ENCODE results near the gene FAAP20. TPM values are rescaled to one million over a fixed set of nuclear protein-coding genes. Genes with fewer than 3 reads are reported as not detected.

Gene FAAP20
- total RNA-seq, 2 experiments from 2014 or later: 59.0 to 61.0 TPM

DNA sequence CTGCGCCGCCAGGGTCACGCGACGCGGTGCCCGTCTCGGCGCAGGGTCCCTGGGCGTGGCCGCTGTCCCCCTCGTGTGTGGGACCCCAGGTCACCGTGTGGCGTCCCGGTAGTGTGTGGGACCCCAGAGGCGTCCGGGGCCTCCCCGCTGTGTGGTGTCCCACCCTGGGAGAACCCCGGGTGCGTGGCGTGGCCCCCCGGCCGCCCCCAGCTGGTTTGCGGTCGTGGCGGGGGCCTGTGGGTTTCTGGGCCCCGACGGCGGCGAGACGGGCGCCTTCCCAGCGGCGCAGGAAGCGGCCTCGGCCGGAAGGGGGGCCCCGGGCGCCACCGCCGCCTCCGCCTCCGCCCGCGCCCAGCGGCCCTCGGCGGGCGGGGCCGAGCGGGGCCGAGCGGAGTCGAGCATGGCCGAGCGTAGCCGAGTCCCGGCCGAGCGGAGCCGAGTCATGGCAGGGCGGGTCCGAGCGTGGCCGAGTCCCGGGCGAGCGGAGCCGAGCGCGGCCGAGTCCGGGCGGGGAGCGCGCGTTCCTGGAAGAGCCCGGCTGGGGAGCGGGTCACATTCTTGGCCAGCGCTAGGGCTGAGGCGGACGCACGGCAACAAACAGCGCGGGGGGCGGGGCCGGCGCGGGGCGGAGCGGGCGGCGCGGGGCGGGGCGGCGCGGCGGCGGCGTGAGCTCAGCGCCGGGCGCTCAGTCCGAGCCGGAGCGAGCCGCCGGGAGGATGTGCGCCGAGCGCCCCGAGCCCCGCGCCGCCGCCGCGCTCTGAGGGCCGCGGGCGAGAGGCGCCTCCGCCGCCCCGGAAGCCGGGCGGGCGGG is 33.0 kb upstream of the FAAP20 start:
- Mint-ChIP-seq H3K27ac (peak overlapping the region; percentile 65), H3K4me3 (peak overlapping the region; percentile 66), H3K9me3 (no peaks in the 10 kb centered on the region), H3K4me1 (peaks cover 15% of the 10 kb centered on the region), H3K36me3 (peaks cover 3% of the 10 kb centered on the region), H3K27me3 (peaks cover 11% of the 10 kb centered on the region)
- POLR2A ChIA-PET: interaction anchor here (0.5 to 2.6 kb wide), 16 partner anchors 13 to 164 kb away, joined by 3 to 10 read pairs (median 4); partner anchors contain the start of genes MORN1 and RER1
- peak; percentile 99 for DNase-seq
- peak; percentile 86 for ATAC-seq (ENCODE audit: low read depth)

GRCh38 chr1:2226525-2227345 is 32.2 kb upstream of the FAAP20 start:
- ATAC-seq (ENCODE audit: low read depth) (no peak), DNase-seq (no peak)
- H3K27me3 Mint-ChIP-seq: peaks cover 11% of the 10 kb centered on the region
- H3K4me3 Mint-ChIP-seq: no peak overlapping the region
- peak overlapping the region; percentile 71 for H3K27ac Mint-ChIP-seq
- POLR2A ChIA-PET: interaction anchor here (1.1 to 1.5 kb wide), 2 partner anchors 64 to 85 kb away, joined by 6 to 8 read pairs; no protein-coding TSS in a partner anchor
- H3K36me3 Mint-ChIP-seq: peaks cover 3% of the 10 kb centered on the region
- no peaks in the 10 kb centered on the region for H3K9me3 Mint-ChIP-seq
- H3K4me1 Mint-ChIP-seq: peaks cover 8% of the 10 kb centered on the region

GRCh38 chr1:2224631-2225428 is 30.3 kb upstream of the FAAP20 start:
- ATAC-seq (ENCODE audit: low read depth) (no peak), DNase-seq (no peak)
- POLR2A ChIA-PET: interaction anchor here (1.0 to 1.9 kb wide), 3 partner anchors 11 to 30 kb away, joined by 3 to 6 read pairs (median 5); partner anchors contain the start of gene FAAP20
- no peaks in the 10 kb centered on the region for H3K9me3 Mint-ChIP-seq
- H3K4me3 Mint-ChIP-seq: no peak overlapping the region
- peaks cover 15% of the 10 kb centered on the region for H3K27me3 Mint-ChIP-seq
- H3K4me1 Mint-ChIP-seq: peaks cover 3% of the 10 kb centered on the region
- H3K36me3 Mint-ChIP-seq: peaks cover 2% of the 10 kb centered on the region
- H3K27ac Mint-ChIP-seq: no peak overlapping the region

DNA sequence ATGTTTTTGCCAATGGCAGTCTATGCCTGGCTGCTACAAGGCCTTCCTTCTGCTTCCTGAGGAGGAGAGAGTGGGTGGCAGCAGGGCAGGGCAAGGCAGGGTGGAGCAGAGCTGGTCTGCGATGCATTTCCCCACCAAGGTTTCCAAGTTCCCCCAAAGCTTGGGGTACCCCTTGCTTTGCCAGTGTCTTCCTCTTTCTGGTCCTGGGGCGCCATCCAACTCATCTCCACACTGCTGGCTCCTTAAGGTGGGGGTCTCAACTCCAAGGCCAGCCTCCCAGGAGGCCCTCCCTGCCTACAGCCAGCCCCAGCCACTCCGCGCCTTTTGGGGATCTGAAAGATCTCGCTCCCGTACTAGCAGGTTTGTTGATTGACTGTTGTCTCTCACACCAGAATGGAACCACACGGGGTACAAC is 29.6 kb upstream of the FAAP20 start:
- no peak for ATAC-seq (ENCODE audit: low read depth)
- POLR2A ChIA-PET: interaction anchor here (0.8 to 1.9 kb wide), 3 partner anchors 10 to 86 kb away, joined by 3 to 6 read pairs (median 5); partner anchors contain the start of gene FAAP20

DNA sequence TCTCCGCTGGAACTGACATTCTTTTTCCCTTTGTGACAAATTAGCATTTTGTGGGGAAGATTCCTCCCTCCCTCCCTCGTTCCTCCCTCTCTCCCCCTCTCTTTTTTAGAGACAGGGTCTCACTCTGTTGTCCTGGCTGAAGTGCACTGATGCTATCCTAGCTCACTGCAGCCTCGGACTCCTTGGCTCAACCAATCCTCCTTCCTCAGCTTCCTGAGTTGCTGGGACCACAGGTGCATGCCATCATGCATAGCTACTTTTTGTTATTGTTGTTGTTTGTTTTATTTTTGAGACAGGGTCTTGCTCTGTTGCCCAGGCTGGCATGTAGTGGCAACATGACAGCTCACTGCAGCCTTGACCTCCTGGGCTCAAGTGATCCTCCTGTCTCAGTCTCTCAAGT is 26.7 kb upstream of the FAAP20 start:
- peaks cover 4% of the 10 kb centered on the region for H3K36me3 Mint-ChIP-seq
- H3K27me3 Mint-ChIP-seq: peaks cover 28% of the 10 kb centered on the region
- H3K27ac Mint-ChIP-seq: no peak overlapping the region
- ATAC-seq (ENCODE audit: low read depth): no peak
- no peak for DNase-seq
- H3K4me3 Mint-ChIP-seq: no peak overlapping the region
- H3K9me3 Mint-ChIP-seq: peaks cover 5% of the 10 kb centered on the region
- POLR2A ChIA-PET: no interaction called here
- peaks cover under 1% of the 10 kb centered on the region for H3K4me1 Mint-ChIP-seq

More for the DNA sequence above, 29.6 kb upstream of the FAAP20 start:
- H3K27ac Mint-ChIP-seq: no peak overlapping the region
- peaks cover 3% of the 10 kb centered on the region for H3K4me1 Mint-ChIP-seq
- H3K9me3 Mint-ChIP-seq: no peaks in the 10 kb centered on the region
- peaks cover 2% of the 10 kb centered on the region for H3K36me3 Mint-ChIP-seq
- peaks cover 15% of the 10 kb centered on the region for H3K27me3 Mint-ChIP-seq
- no peak for DNase-seq
- no peak overlapping the region for H3K4me3 Mint-ChIP-seq

GRCh38 chr1:2216767-2217058 is 22.1 kb upstream of the FAAP20 start:
- POLR2A ChIA-PET: no interaction called here
- Mint-ChIP-seq H3K9me3 (peaks cover 5% of the 10 kb centered on the region), H3K4me3 (no peak overlapping the region), H3K4me1 (no peaks in the 10 kb centered on the region), H3K27me3 (peaks cover 18% of the 10 kb centered on the region), H3K36me3 (peaks cover 4% of the 10 kb centered on the region), H3K27ac (no peak overlapping the region)
- no peak for ATAC-seq (ENCODE audit: low read depth)
- DNase-seq: no peak

GRCh38 chr1:2215909-2216766 is 21.6 kb upstream of the FAAP20 start:
- H3K36me3 Mint-ChIP-seq: peaks cover 4% of the 10 kb centered on the region
- POLR2A ChIA-PET: interaction anchor here (1.1 kb wide), 1 partner anchor 10 kb away, joined by 4 read pairs; no protein-coding TSS in a partner anchor
- ATAC-seq (ENCODE audit: low read depth) (no peak), DNase-seq (no peak)
- no peak overlapping the region for H3K4me3 Mint-ChIP-seq
- H3K9me3 Mint-ChIP-seq: peaks cover 5% of the 10 kb centered on the region
- no peak overlapping the region for H3K27ac Mint-ChIP-seq
- peaks cover 15% of the 10 kb centered on the region for H3K27me3 Mint-ChIP-seq
- H3K4me1 Mint-ChIP-seq: no peaks in the 10 kb centered on the region

GRCh38 chr1:2215329-2215728 is 20.8 kb upstream of the FAAP20 start:
- Mint-ChIP-seq H3K27ac (no peak overlapping the region), H3K36me3 (peaks cover 4% of the 10 kb centered on the region), H3K4me3 (no peak overlapping the region), H3K27me3 (peaks cover 14% of the 10 kb centered on the region), H3K9me3 (peaks cover 5% of the 10 kb centered on the region), H3K4me1 (no peaks in the 10 kb centered on the region)
- ATAC-seq (ENCODE audit: low read depth) (no peak), DNase-seq (no peak)
- POLR2A ChIA-PET: interaction anchor here (1.1 kb wide), 1 partner anchor 10 kb away, joined by 4 read pairs; no protein-coding TSS in a partner anchor

DNA sequence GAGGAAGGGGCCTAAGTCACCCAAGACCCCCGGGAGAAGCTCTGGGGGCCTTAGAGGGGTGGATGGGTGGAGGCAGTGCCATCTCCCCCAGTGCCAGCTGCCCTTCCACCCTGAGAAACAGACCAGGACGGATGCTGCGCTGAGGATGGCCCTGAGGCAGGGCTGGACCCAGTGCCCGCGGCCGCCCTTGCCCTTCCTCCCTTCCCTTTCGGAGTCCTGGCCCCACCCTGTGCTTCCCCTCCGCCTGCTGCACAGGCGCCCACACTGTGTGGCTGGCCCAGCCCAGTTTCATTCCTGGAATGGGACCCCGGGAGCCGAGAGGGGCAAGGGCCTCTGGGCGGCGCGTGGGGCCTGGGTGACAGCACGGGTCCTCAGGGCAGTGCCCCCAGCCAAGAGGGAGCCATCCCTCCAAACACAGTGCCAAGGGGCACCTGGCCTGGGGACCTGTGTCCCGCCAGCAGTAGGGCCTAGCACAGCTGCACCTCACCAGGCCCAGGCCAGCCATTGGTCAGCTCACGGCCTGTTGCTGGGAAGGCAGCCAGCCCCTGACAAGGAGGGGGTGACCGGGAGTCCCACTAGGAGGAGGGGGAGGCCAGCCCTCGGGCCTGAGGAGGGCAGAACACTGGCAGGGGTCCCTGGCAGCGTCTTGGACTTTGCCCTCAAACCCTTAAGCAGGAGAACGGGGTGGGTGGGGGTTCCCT is 20.1 kb upstream of the FAAP20 start:
- Mint-ChIP-seq H3K4me3 (no peak overlapping the region), H3K9me3 (peaks cover 5% of the 10 kb centered on the region), H3K36me3 (peaks cover 4% of the 10 kb centered on the region), H3K27me3 (peaks cover 14% of the 10 kb centered on the region), H3K27ac (no peak overlapping the region), H3K4me1 (no peaks in the 10 kb centered on the region)
- POLR2A ChIA-PET: interaction anchor here (1.4 kb wide), 1 partner anchor 11 kb away, joined by 6 read pairs; no protein-coding TSS in a partner anchor
- DNase-seq: no peak
- ATAC-seq (ENCODE audit: low read depth): no peak

DNA sequence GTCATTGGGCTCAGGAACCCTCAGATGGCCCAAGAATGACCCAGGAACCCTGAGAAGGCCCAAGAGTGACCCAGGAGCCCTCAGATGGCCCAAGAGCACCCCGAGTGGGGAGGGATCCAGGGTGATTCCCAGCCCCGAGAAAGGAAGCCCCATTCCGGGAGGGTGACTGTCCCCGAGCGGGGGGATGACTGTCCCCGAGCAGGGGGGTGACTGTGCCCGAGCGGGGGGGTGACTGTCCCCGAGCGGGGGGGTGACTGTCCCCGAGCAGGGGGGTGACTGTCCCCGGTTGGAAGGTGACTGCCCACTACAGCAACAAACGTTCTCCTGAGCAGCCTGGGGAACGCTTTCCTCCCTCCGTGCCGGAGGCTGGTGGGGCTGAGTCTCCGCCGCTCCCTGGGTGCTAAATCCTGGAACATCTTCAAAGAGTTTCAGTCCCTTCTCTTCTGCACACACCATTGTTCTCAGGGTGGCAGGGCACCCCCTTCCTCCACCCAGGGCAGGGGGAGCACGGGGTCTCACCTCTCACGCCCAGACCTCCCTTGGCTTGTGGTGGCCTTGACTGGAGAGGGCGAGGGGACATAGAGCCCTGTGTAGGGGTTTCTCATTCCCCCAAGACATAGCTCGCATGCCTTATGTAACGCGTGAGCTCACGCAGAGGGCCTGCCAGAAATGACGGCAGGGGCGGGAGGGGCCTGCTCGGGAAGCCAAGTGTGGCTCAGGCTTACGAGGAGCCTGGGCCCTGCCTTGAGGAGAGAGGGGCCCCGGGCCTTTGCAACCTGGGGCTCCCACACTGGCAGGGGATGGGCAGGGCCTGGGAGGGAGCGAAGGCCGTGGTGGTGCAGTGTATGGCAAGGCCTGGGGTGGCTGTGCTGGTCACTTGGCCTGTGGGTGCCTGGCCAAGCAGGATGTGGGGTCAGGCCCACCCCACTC is 19.3 kb upstream of the FAAP20 start:
- Mint-ChIP-seq H3K4me1 (no peaks in the 10 kb centered on the region), H3K36me3 (peaks cover 3% of the 10 kb centered on the region), H3K9me3 (peaks cover 3% of the 10 kb centered on the region), H3K27ac (no peak overlapping the region), H3K4me3 (peak overlapping the region; percentile 19), H3K27me3 (peaks cover 12% of the 10 kb centered on the region)
- POLR2A ChIA-PET: interaction anchor here (1.4 kb wide), 1 partner anchor 11 kb away, joined by 6 read pairs; no protein-coding TSS in a partner anchor
- ATAC-seq (ENCODE audit: low read depth) (no peak), DNase-seq (no peak)

Measured in activated naive CD8-positive, alpha-beta T cell treated with anti-CD3 and anti-CD28 coated beads, Interleukin-2, amount 10 ng/mL, durations not matched to agents 7 days and 5 days (primary cell).